Aortic smooth muscle cell (primary cell): ENCODE measurements around the gene NIPSNAP2. TPM values are rescaled to one million over a fixed set of nuclear protein-coding genes. Genes with fewer than 3 reads are reported as not detected.

Experiments used
- total RNA-seq: library from RNA; depleted of rRNA; stranded (reverse); fragments of >200 nt; gene quantifications from 2 replicates; pipeline ENCODE4 v1.2.3, GENCODE V29; 2014

The NIPSNAP2 gene
- 31.7 and 37.8 TPM in 2 replicates for total RNA-seq

DNA sequence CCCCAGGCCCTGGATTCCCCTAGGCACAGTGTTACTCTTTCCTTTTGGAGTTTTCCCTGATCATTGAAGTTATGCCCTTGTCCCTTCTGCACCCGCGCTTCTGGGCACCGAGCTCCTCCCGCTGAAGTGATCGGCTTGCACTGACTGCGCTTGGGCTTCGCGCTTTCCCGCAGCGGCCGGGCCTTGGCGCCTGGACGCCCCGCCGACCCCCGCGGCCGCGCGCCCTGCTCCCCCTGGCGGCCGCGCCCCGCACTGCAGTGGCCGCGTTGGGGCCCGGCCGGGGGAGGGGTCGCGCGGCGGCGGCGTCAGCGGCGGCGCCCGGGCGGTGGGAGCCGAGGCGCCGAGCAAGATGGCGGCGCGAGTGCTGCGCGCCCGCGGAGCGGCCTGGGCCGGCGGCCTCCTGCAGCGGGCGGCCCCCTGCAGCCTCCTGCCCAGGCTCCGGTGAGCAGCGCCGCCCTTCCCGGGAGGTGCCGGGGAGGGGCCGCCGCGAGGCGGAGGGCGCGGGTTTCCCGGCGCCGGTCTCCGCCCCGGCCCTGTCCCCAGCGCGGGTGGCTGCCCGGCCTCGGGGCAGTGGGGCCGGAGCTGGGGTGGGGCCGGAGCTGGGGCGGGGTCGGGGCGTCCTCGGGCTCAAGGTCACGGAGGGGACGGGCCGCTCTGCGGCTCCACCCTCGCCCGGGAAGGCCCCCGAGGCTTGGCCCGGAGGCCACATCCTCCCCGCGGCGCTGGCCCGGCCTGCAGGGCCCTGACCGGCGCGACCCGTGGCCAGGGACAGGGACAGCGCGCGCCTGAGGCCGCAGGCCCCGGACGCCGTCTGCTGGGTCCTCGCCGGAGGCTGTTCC, at the start of gene NIPSNAP2:
Gene NIPSNAP2, plus strand, starts transcription at position 325 of the 839 bp plus-strand sequence. Its CDS starts 25 bp downstream, at position 350.

DNA sequence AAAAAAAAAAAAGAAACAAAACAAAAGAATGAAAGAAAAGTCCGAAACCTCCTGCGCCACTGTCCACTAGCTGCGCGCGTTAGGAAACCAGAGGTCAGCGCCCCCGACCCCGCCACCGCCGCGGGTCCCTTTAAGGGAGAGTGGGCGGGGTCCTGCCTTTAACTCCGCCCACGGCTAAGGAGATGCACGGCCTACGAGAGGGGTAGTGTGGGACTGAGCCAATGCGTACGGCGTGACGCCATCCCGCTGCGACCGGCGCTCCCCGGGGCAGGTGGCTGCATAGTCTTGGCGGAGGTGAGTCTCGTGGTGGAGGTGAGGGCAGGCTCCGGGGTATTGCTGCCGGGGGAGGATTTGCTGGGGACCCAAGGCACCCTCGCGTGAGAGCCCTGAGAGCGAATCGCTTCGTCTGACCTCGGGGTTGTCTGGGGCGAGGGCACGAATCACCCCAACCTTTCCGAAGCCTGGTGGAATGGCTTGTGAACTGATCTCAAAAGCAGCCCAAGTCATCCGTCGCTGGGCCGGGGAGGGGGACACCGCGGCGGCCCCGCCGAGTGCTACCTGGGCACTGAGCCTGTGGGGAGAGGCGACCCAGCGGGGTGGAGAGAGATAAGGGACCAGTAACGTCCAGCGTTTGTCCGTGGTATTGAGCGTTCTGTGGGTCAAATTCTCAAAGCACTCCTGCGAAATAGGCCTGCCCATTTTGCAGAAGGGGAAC, 12.6 kb upstream of the NIPSNAP2 start, which contains the start of gene MRPS17:
Gene MRPS17, plus strand, starts transcription at position 241 of the 715 bp plus-strand sequence. CDS start 1,319 bp downstream, outside the sequence.

Other genes starting within 250 kb of the NIPSNAP2 start
- not detected in 2 replicates for gene SEPTIN14, start 101.8 kb upstream of the NIPSNAP2 start, total RNA-seq
- 1.7 and 3.0 TPM in 2 replicates for gene ZNF713, start 77.1 kb upstream of the NIPSNAP2 start, total RNA-seq
- gene MRPS17, start 12.7 kb upstream of the NIPSNAP2 start, total RNA-seq, result 13.6 and 14.8 TPM in 2 replicates
- 40.6 and 41.9 TPM in 2 replicates for gene PSPH, start 86.9 kb downstream of the NIPSNAP2 start, total RNA-seq
- 200 and 235 TPM in 2 replicates for gene CCT6A, start 87.2 kb downstream of the NIPSNAP2 start, total RNA-seq
- gene SUMF2, start 99.7 kb downstream of the NIPSNAP2 start, total RNA-seq, result 233 and 238 TPM in 2 replicates
- gene PHKG1, start 128.4 kb downstream of the NIPSNAP2 start, total RNA-seq, result 2.0 and 9.4 TPM in 2 replicates
- 280 and 321 TPM in 2 replicates for gene CHCHD2, start 141.9 kb downstream of the NIPSNAP2 start, total RNA-seq
- not detected in 2 replicates for gene NUPR2, start 151.8 kb downstream of the NIPSNAP2 start, total RNA-seq